HL-60 (cell line): ENCODE results near the gene GPR37.

Experiments
- CTCF ChIP-seq: IDR thresholded peaks from one replicate; pipeline ENCODE4 v1.5.1; 2011; ENCODE audit warnings: low read length, control low read depth, inconsistent platforms; ENCODE audit not compliant: insufficient read depth
- GABPA ChIP-seq: IDR thresholded peaks from 2 replicates; pipeline ENCODE4 v1.6.1; 2012; ENCODE audit warnings: low read depth
- POLR2AphosphoS5 ChIP-seq: IDR thresholded peaks from 2 replicates; pipeline ENCODE4 v1.6.1; 2012; ENCODE audit warnings: low read depth
- REST ChIP-seq: IDR thresholded peaks from 2 replicates; pipeline ENCODE4 v1.6.1; 2012; ENCODE audit warnings: low read depth; ENCODE audit not compliant: insufficient replicate concordance

GRCh38 chr7:124754576-124755268 lies 10.9 kb downstream of the GPR37 start:
- no peak for TF ChIP-seq CTCF
- TF ChIP-seq REST: no peak
- TF ChIP-seq GABPA: no peak
- no peak for TF ChIP-seq POLR2AphosphoS5
